MG63 (cell line): ENCODE measurements around the gene MMP24. TPM values are rescaled to one million over a fixed set of nuclear protein-coding genes. Genes with fewer than 3 reads are reported as not detected.

Experiments
- DNase-seq: peaks from one replicate; pipeline ENCODE4 v3.0.0-alpha.2; 2020
- H3K27me3 ChIP-seq: fragments of 250-450 bp; sonication (Bioruptor Pico); 2 replicates; pipeline ENCODE4 v1.5.1; 2020; ENCODE audit warnings: mild to moderate bottlenecking, moderate library complexity
- H3K36me3 ChIP-seq: fragments of 250-450 bp; sonication (Bioruptor Pico); 2 replicates; pipeline ENCODE4 v1.5.1; 2020; ENCODE audit warnings: mild to moderate bottlenecking, moderate library complexity
- H3K4me3 ChIP-seq: fragments of 250-450 bp; sonication (Bioruptor Pico); 2 replicates; pipeline ENCODE4 v1.5.1; 2020; ENCODE audit warnings: mild to moderate bottlenecking, moderate library complexity
- H3K9me3 ChIP-seq: fragments of 250-450 bp; sonication (Bioruptor Pico); 2 replicates; pipeline ENCODE4 v1.5.1; 2020; ENCODE audit warnings: mild to moderate bottlenecking, moderate library complexity
- total RNA-seq: library from RNA; depleted of rRNA; stranded (reverse); fragments of >200 nt; shearing (Covaris generic); gene quantifications from 2 replicates; pipeline ENCODE4 v1.2.3, GENCODE V29; 2014; ENCODE audit warnings: low replicate concordance

The MMP24 gene
- total RNA-seq, 1 experiment from 2014 or later, result 52.3 TPM

DNA sequence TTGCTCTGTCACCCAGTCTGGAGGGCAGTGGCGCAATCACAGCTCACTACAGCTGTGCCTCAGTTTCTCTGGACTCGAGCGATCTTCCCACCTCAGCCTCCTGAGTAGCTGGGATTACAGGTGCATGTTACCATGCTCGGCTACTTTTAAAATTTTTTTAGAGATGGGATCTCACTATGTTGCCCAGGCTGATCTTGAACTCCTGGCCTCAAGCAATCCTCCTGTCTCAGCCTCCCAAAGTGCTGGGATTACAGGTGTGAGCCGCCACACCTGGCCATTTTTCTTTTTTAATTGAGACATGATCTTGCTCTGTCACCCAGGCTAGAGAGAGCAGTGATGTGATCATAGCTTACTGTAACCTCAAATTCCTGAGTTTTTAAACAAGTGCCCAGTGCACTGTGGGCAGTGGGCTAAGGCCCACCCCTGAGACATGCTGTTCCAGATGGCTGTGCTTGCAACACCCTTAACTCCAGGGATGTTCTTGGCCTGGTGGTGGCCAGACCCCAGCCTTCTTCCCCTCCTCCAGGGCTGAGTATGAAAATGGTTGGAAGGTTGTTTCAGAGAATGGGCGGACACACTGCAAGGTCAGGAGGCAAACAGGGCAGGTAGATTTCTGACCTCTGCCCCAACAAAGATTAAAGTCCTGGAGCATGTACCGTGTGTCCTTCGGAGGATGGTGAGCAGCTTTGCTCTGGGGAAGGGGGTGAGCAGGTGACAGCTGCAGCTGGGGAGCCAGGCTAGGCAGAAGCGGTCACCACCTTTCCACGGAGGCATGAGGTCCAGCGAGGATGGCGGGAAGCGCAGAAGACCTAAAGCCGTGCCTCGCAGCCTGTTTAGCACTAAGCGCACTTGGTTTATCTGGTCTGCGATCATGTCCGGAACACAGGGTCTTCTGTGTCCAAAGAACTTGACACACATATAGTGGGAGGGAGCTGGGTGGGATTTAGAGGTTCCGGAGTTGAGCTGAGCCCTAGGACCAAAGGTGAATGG, 67.1 kb downstream of the MMP24 start:
- DNase-seq, result no peak

GRCh38 chr20:35294293-35294685, 67.8 kb downstream of the MMP24 start:
- Histone ChIP-seq H3K36me3 (no peaks in the 10 kb centered on the region), H3K4me3 (no peak overlapping the region), H3K9me3 (no peaks in the 10 kb centered on the region), H3K27me3 (no peaks in the 10 kb centered on the region)
- DNase-seq, result no peak

More for the DNA sequence above, 67.1 kb downstream of the MMP24 start:
- Histone ChIP-seq H3K4me3 (no peak overlapping the region), H3K36me3 (no peaks in the 10 kb centered on the region), H3K27me3 (no peaks in the 10 kb centered on the region), H3K9me3 (no peaks in the 10 kb centered on the region)

GRCh38 chr20:35295058-35295457, 68.6 kb downstream of the MMP24 start:
- no peaks in the 10 kb centered on the region for H3K27me3 ChIP-seq
- H3K36me3 ChIP-seq, result no peaks in the 10 kb centered on the region; the same call in 1 of the 2 replicates
- H3K9me3 ChIP-seq, result no peaks in the 10 kb centered on the region
- no peak overlapping the region for H3K4me3 ChIP-seq
- DNase-seq, result no peak

DNA sequence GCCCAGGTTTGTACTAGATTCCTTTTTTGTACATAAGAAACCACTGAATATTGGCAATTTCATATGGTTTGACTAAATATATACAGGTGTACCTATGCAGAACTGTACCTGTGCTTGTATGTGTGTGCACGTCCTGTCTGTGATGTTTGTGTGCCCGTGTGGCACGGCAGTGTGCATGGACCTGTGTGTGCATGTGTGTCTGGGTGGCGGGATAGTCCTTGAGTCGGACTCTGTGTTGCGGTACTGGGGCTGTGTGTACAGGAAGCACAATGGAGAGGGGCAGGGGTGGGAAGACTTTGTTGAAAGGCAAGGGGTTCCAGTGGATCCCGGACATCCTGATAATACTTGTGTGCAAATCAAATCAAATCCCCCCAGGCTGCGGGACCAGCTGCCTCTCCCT, 69.2 kb downstream of the MMP24 start:
- no peak for DNase-seq
- Histone ChIP-seq H3K27me3 (no peaks in the 10 kb centered on the region), H3K4me3 (no peak overlapping the region), H3K9me3 (no peaks in the 10 kb centered on the region), H3K36me3 (peaks cover 2% of the 10 kb centered on the region; the same call in 1 of the 2 replicates)

DNA sequence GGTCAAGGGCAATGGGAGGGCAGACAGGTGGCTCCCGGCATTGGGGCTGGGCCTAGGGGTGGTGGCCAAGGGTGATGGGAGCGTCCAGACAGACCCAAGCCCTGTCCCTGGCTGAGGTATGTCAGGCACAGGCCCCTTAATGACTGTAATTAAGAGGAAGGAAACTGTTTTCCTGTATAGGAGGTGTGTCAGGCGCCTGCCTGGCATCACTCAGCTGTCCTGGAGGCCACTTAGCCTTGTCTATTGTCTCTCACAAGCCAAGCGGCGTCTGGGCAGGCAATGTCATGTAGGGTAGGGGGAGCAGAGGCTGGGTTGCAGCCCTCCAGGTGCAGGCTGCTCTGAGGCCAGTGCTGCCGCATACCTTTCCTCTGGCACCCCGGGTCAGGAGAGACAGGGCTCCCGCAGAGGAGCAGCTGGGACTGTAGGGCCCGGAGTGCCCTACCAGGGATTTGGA, 69.6 kb downstream of the MMP24 start:
- no peak for DNase-seq
- no peak overlapping the region for H3K4me3 ChIP-seq
- H3K27me3 ChIP-seq, result no peaks in the 10 kb centered on the region
- no peaks in the 10 kb centered on the region for H3K9me3 ChIP-seq
- peaks cover 6% of the 10 kb centered on the region; the same call in 1 of the 2 replicates for H3K36me3 ChIP-seq

DNA sequence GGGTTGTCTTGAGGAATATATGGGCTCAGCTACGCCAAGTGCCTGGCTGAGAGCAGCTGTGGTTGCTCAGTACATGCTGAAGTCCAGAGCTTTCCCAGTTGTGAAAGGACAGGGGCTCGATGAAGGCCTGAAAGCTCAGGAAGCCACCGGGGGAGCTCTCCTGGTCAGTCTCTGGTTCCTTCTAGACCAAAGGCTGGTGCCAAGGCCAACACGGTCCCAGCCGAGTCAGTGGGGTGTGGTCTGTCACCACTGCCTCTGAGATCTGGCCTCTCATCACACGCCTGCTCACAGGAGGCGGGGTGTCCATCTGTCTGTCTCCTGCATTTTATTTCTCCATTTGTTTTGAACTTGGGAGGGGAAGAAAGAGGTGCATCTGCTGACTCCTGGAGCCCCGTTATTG, 70.7 kb downstream of the MMP24 start:
- no peak overlapping the region for H3K4me3 ChIP-seq
- no peaks in the 10 kb centered on the region for H3K9me3 ChIP-seq
- H3K27me3 ChIP-seq, result no peaks in the 10 kb centered on the region
- H3K36me3 ChIP-seq, result peaks cover 13% of the 10 kb centered on the region
- DNase-seq, result peak; percentile 68

- Histone ChIP-seq H3K9me3 (no peaks in the 10 kb centered on the region), H3K4me3 (no peak overlapping the region), H3K27me3 (no peaks in the 10 kb centered on the region), H3K36me3 (peaks cover 13% of the 10 kb centered on the region)
- DNase-seq, result no peak
Measured at GRCh38 chr20:35297740-35298139, 71.2 kb downstream of the MMP24 start.

DNA sequence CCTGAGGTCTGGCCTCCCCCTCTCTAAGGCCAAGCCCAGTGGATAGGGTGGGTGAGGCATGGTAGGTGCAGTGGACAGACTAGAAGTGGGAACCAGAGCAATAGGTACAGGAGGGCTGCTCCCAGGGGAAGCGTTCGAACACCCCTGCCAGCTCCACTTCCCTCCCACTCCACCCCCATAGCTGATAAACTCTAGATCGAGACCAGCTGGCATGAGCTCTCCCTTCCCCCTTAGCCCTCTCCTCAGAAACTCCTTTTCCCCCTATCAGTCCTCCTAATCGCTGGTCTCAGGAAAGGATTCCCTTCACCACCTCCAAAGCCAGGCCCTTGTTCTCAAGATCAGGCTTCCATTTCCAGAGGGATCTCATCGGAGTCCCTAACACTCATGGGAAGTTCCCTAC, 71.8 kb downstream of the MMP24 start:
- DNase-seq, result no peak
- no peaks in the 10 kb centered on the region for H3K9me3 ChIP-seq
- no peaks in the 10 kb centered on the region for H3K27me3 ChIP-seq
- peaks cover 19% of the 10 kb centered on the region for H3K36me3 ChIP-seq
- H3K4me3 ChIP-seq, result no peak overlapping the region

GRCh38 chr20:35299780-35300179, 73.3 kb downstream of the MMP24 start:
- H3K4me3 ChIP-seq, result no peak overlapping the region
- DNase-seq, result no peak
- H3K36me3 ChIP-seq, result peaks cover 32% of the 10 kb centered on the region
- H3K9me3 ChIP-seq, result no peaks in the 10 kb centered on the region
- no peaks in the 10 kb centered on the region for H3K27me3 ChIP-seq

GRCh38 chr20:35300469-35301262, 74.2 kb downstream of the MMP24 start:
- peaks cover 40% of the 10 kb centered on the region for H3K36me3 ChIP-seq
- no peak overlapping the region for H3K4me3 ChIP-seq
- no peak for DNase-seq
- H3K27me3 ChIP-seq, result no peaks in the 10 kb centered on the region
- no peaks in the 10 kb centered on the region for H3K9me3 ChIP-seq

DNA sequence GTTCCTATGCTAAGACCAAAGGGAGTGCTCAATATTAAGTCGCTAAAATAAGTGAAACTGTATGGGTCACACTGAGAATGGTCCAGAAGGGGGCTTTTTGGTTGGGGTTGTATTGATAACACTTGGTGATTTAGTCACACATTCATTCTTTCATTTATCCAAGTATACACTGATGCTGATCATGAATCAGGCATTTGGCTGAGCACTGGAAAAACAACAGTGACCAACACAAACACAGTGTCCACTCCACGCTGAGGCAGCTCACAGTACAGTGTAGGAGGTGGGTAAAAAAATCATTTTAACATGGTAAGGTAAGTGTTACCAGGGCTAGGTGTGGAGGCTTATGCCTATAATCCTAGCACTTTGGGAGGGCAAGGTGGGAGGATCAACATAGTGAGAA, 74.9 kb downstream of the MMP24 start:
- DNase-seq, result no peak
- Histone ChIP-seq H3K36me3 (peaks cover 45% of the 10 kb centered on the region), H3K9me3 (no peaks in the 10 kb centered on the region)

GRCh38 chr20:35302421-35303335, 76.2 kb downstream of the MMP24 start:
- H3K27me3 ChIP-seq, result no peaks in the 10 kb centered on the region
- peaks cover 49% of the 10 kb centered on the region for H3K36me3 ChIP-seq
- no peaks in the 10 kb centered on the region for H3K9me3 ChIP-seq
- peak; percentile 43 for DNase-seq
- no peak overlapping the region for H3K4me3 ChIP-seq

More for the DNA sequence above, 74.9 kb downstream of the MMP24 start:
- H3K4me3 ChIP-seq, result no peak overlapping the region
- no peaks in the 10 kb centered on the region for H3K27me3 ChIP-seq

- Histone ChIP-seq H3K9me3 (no peaks in the 10 kb centered on the region), H3K27me3 (no peaks in the 10 kb centered on the region), H3K36me3 (peaks cover 49% of the 10 kb centered on the region), H3K4me3 (no peak overlapping the region)
- DNase-seq, result no peak
Measured at GRCh38 chr20:35303382-35303734, 76.9 kb downstream of the MMP24 start.

- Histone ChIP-seq H3K9me3 (no peaks in the 10 kb centered on the region), H3K36me3 (peaks cover 50% of the 10 kb centered on the region), H3K4me3 (no peak overlapping the region), H3K27me3 (no peaks in the 10 kb centered on the region)
- peak; percentile 84 for DNase-seq
Measured at GRCh38 chr20:35303735-35304491, 77.4 kb downstream of the MMP24 start.

GRCh38 chr20:35304956-35305355, 78.5 kb downstream of the MMP24 start:
- H3K9me3 ChIP-seq, result no peaks in the 10 kb centered on the region
- no peaks in the 10 kb centered on the region for H3K27me3 ChIP-seq
- no peak for DNase-seq
- peaks cover 59% of the 10 kb centered on the region for H3K36me3 ChIP-seq
- no peak overlapping the region for H3K4me3 ChIP-seq
